Fibroblast of pulmonary artery (primary cell): ENCODE measurements around the gene TCEA3.

Experiments
- DNase-seq: peaks from one replicate; pipeline ENCODE4 v3.0.0-alpha.2; 2010; ENCODE audit warnings: low read depth
- H3K4me3 ChIP-seq: replicated peaks from 2 replicates; pipeline ENCODE4 v1.5.1; 2011; ENCODE audit warnings: low read depth, mild to moderate bottlenecking, control low read depth, low read length, moderate library complexity
- CTCF ChIP-seq: IDR thresholded peaks from 2 replicates; pipeline ENCODE4 v1.5.1; 2011; ENCODE audit warnings: mild to moderate bottlenecking, control low read depth, low read length, inconsistent platforms; ENCODE audit errors: missing control alignments

Gene TCEA3

GRCh38 chr1:23428136-23428905 is 3.8 kb upstream of the TCEA3 start:
- no peak overlapping the region for H3K4me3 ChIP-seq
- no peak for DNase-seq
- TF ChIP-seq CTCF: no peak

GRCh38 chr1:23427550-23427949 is 3.0 kb upstream of the TCEA3 start:
- H3K4me3 ChIP-seq: no peak overlapping the region
- TF ChIP-seq CTCF: no peak
- DNase-seq: no peak

GRCh38 chr1:23426828-23427227 is 2.3 kb upstream of the TCEA3 start:
- DNase-seq: no peak
- no peak for TF ChIP-seq CTCF
- no peak overlapping the region for H3K4me3 ChIP-seq

GRCh38 chr1:23425193-23425494 is 596 bp upstream of the TCEA3 start:
- no peak for DNase-seq
- TF ChIP-seq CTCF: no peak
- no peak overlapping the region for H3K4me3 ChIP-seq

GRCh38 chr1:23423415-23424292 is 894 bp downstream of the TCEA3 start:
- peak overlapping the region; percentile 38 for H3K4me3 ChIP-seq
- TF ChIP-seq CTCF: no peak
- no peak for DNase-seq

- TF ChIP-seq CTCF: no peak
- no peak overlapping the region for H3K4me3 ChIP-seq
- DNase-seq: no peak
Measured at GRCh38 chr1:23422941-23423340, 1.6 kb downstream of the TCEA3 start.
